ENCODE results near the gene SOX18. TPM values are rescaled to one million over a fixed set of nuclear protein-coding genes. Genes with fewer than 3 reads are reported as not detected.

SOX18 gene
- total RNA-seq, 2 donors from 2014 or later: 2.3 to 2.8 TPM

DNA sequence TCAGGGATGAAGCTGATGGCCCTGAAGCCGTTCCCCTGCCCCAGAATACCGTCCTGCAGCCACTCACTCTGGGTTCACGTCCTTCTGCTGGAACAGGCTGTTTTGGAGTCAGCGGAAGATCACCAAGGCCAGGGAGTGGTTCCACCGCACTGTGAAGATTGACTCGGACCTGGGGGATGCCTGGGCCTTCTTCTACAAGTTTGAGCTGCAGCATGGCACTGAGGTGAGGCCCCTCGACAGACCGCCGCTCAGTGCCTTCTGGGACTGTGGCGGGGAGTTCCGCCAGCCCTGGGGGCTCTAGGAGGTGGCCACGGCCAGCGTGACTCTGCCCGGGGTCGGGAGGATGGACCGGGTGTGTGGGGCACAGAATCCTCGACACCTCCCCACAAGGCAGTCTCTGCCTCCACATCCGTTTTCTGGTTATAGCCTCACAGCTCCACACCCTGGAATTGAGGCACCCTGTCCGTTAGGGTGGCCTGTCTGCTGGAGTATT lies 17.6 kb downstream of the SOX18 start:
- H3K9me3 Mint-ChIP-seq: no peaks in the 10 kb centered on the region
- no peaks in the 10 kb centered on the region for H3K27me3 ChIP-seq (ENCODE audit: control insufficient read depth, insufficient read depth, low read length, poor library complexity, severe bottlenecking)
- peaks cover 22% of the 10 kb centered on the region for H3K4me1 ChIP-seq (ENCODE audit: control insufficient read depth, insufficient read depth, low read length)
- no peak overlapping the region for H3K4me3 Mint-ChIP-seq
- H3K4me3 ChIP-seq (ENCODE audit: low read length): no peak overlapping the region
- H3K4me1 Mint-ChIP-seq: peaks cover 30% of the 10 kb centered on the region
- no peak for DNase-seq
- no peak overlapping the region for H3K27ac ChIP-seq (ENCODE audit: low read depth, low read length)
- no peaks in the 10 kb centered on the region for H3K9me3 ChIP-seq (ENCODE audit: control insufficient read depth, low read length)
- peaks cover 1% of the 10 kb centered on the region for H3K27me3 Mint-ChIP-seq (ENCODE audit: insufficient read depth)
- no peak for TF ChIP-seq CTCF (conservative IDR thresholded peaks at IDR 0.05)
- H3K36me3 ChIP-seq (ENCODE audit: control insufficient read depth, insufficient read depth, low read length): peaks cover 35% of the 10 kb centered on the region
- 95% methylated on average over 12 to 19 of the region's 19 CpGs for WGBS, 2 experiments (ENCODE audit: insufficient coverage in 1 of 2, insufficient read length in 1 of 2)
- peaks cover 53% of the 10 kb centered on the region for H3K36me3 Mint-ChIP-seq (ENCODE audit: low read depth)
- H3K27ac Mint-ChIP-seq: no peak overlapping the region
- no peak overlapping the region for H3K9ac ChIP-seq (ENCODE audit: extremely low read depth, low read length, poor library complexity, severe bottlenecking)

DNA sequence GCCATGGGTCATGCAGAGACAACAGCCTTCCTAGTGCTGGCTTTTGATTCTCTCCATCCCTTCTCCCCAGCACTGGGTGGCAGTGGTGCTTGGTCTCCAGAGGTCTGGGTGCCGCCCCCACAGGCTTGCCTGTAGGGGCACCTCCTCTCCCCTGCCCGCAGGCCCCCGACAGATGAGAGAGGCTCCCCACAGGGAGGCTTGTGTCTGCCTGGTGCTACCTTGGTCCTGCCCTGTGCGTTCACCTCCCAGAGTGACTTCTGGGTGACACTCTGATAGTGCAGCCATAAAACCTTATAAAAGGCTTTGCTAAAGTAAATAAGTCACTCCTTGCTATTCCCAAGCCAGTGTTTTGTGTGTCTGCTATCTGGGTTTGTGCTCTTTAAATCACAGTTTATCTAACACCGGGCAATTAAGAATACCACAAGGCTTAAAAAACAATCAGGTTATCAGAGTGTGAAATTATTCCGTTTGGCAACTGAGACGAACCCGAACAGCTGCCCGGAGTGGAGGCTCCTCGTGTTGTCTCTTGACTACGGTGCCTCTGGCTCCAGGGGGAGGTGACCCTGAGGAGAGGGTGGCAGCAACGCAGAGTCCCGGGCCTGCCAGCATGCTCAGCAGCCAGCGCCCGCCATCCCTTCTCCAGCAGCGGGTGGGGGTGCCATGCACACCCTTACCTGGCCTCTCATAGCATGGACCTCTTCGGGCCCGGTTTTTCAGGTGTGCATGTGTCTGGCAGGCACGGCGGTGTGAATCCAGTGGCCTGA lies 18.9 kb downstream of the SOX18 start:
- Histone ChIP-seq H3K27ac (ENCODE audit: low read depth, low read length) (no peak overlapping the region), H3K9ac (ENCODE audit: extremely low read depth, low read length, poor library complexity, severe bottlenecking) (no peak overlapping the region), H3K9me3 (ENCODE audit: control insufficient read depth, low read length) (no peaks in the 10 kb centered on the region), H3K4me1 (ENCODE audit: control insufficient read depth, insufficient read depth, low read length) (peaks cover 15% of the 10 kb centered on the region), H3K4me3 (ENCODE audit: low read length) (no peak overlapping the region), H3K27me3 (ENCODE audit: control insufficient read depth, insufficient read depth, low read length, poor library complexity, severe bottlenecking) (no peaks in the 10 kb centered on the region), H3K36me3 (ENCODE audit: control insufficient read depth, insufficient read depth, low read length) (peaks cover 40% of the 10 kb centered on the region)
- DNase-seq: no peak
- Mint-ChIP-seq H3K36me3 (ENCODE audit: low read depth) (peaks cover 65% of the 10 kb centered on the region), H3K4me1 (peaks cover 22% of the 10 kb centered on the region), H3K9me3 (no peaks in the 10 kb centered on the region), H3K27ac (peak overlapping the region; percentile 39), H3K27me3 (ENCODE audit: insufficient read depth) (peaks cover 1% of the 10 kb centered on the region), H3K4me3 (no peak overlapping the region)
- no peak for TF ChIP-seq CTCF (conservative IDR thresholded peaks at IDR 0.05)
- WGBS, 2 experiments (ENCODE audit: insufficient coverage in 1 of 2, insufficient read length in 1 of 2): 76 to 85% methylated on average over 18 to 20 of the region's 20 CpGs

GRCh38 chr20:64029293-64030117 lies 19.9 kb downstream of the SOX18 start:
- no peak for DNase-seq
- Histone ChIP-seq H3K36me3 (ENCODE audit: control insufficient read depth, insufficient read depth, low read length) (peaks cover 50% of the 10 kb centered on the region), H3K4me1 (ENCODE audit: control insufficient read depth, insufficient read depth, low read length) (peaks cover 9% of the 10 kb centered on the region), H3K9me3 (ENCODE audit: control insufficient read depth, low read length) (no peaks in the 10 kb centered on the region), H3K27ac (ENCODE audit: low read depth, low read length) (no peak overlapping the region), H3K4me3 (ENCODE audit: low read length) (no peak overlapping the region), H3K9ac (ENCODE audit: extremely low read depth, low read length, poor library complexity, severe bottlenecking) (no peak overlapping the region), H3K27me3 (ENCODE audit: control insufficient read depth, insufficient read depth, low read length, poor library complexity, severe bottlenecking) (no peaks in the 10 kb centered on the region)
- WGBS, 2 experiments (ENCODE audit: insufficient coverage in 1 of 2, insufficient read length in 1 of 2): 96 to 99% methylated on average over 35 to 38 of the region's 38 CpGs
- Mint-ChIP-seq H3K9me3 (no peaks in the 10 kb centered on the region), H3K27ac (no peak overlapping the region), H3K4me3 (no peak overlapping the region), H3K27me3 (ENCODE audit: insufficient read depth) (peaks cover 1% of the 10 kb centered on the region), H3K4me1 (peaks cover 17% of the 10 kb centered on the region), H3K36me3 (ENCODE audit: low read depth) (peaks cover 73% of the 10 kb centered on the region)
- no peak for TF ChIP-seq CTCF (conservative IDR thresholded peaks at IDR 0.05)
